ENCODE measurements around the gene AP1G2. TPM values are rescaled to one million over a fixed set of nuclear protein-coding genes. Genes with fewer than 3 reads are reported as not detected.

The AP1G2 gene
- total and polyA plus RNA-seq, 2 of the 13 experiments (the other 11 are each of a cell fraction or from before 2014, with no cell fraction given) = 96.9 to 611 TPM

- TF ChIP-seq ZSCAN9 (CRISPR knock-in tag; IDR thresholded peaks at IDR 0.05; ENCODE audit: borderline replicate concordance) = no peak
- TF ChIP-seq ZNF263 (CRISPR knock-in tag; IDR thresholded peaks at IDR 0.05) = 0 out of 2 replicates have a peak, but pooled peaks have one; percentile 6
- TF ChIP-seq ZMYM2 (CRISPR knock-in tag; IDR thresholded peaks at IDR 0.05) = no peak
- TF ChIP-seq ZNF775 (CRISPR knock-in tag; IDR thresholded peaks at IDR 0.05; ENCODE audit: borderline replicate concordance) = no peak
- TF ChIP-seq PHF20 (CRISPR knock-in tag; IDR thresholded peaks at IDR 0.05) = no peak
- TF ChIP-seq SP4 (CRISPR knock-in tag; IDR thresholded peaks at IDR 0.05) = no peak
- TF ChIP-seq KMT2B (CRISPR knock-in tag; IDR thresholded peaks at IDR 0.05) = no peak
- TF ChIP-seq ZNF350 (CRISPR knock-in tag; IDR thresholded peaks at IDR 0.05; ENCODE audit: borderline replicate concordance, low read depth) = peak; percentile 49
- no peak for TF ChIP-seq TBX3 (IDR thresholded peaks at IDR 0.05; ENCODE audit: borderline replicate concordance)
- TF ChIP-seq HHEX (CRISPR knock-in tag; IDR thresholded peaks at IDR 0.05) = no peak
- 0 out of 2 replicates have a peak, but pooled peaks have one; percentile 56 for TF ChIP-seq HES4 (CRISPR knock-in tag; IDR thresholded peaks at IDR 0.05; ENCODE audit: borderline replicate concordance)
- TF ChIP-seq YEATS4 (CRISPR knock-in tag; IDR thresholded peaks at IDR 0.05; ENCODE audit: borderline replicate concordance) = peak; percentile 7; the same call in 1 of the 2 replicates
- TF ChIP-seq ZNF362 (CRISPR knock-in tag; IDR thresholded peaks at IDR 0.05; ENCODE audit: borderline replicate concordance) = no peak
- TF ChIP-seq ZNF777 (CRISPR knock-in tag; IDR thresholded peaks at IDR 0.05) = no peak
- TF ChIP-seq NR3C1 (CRISPR knock-in tag; IDR thresholded peaks at IDR 0.05) = no peak
- peak; percentile 78 for TF ChIP-seq ZNF501 (CRISPR knock-in tag; IDR thresholded peaks at IDR 0.05)
- 0 out of 2 replicates have a peak, but pooled peaks have one; percentile 13 for TF ChIP-seq ZSCAN25 (CRISPR knock-in tag; IDR thresholded peaks at IDR 0.05)
- TF ChIP-seq HNF4A (CRISPR knock-in tag; IDR thresholded peaks at IDR 0.05) = no peak
- TF ChIP-seq TCF7 (IDR thresholded peaks at IDR 0.05; ENCODE audit: low read depth) = no peak
- no peak; the same call in 1 of the 2 replicates for TF ChIP-seq SMAD9 (CRISPR knock-in tag; IDR thresholded peaks at IDR 0.05)
- no peak for TF ChIP-seq SOX6 (IDR thresholded peaks at IDR 0.05)
- TF ChIP-seq SOX6 (CRISPR knock-in tag; IDR thresholded peaks at IDR 0.05) = no peak
- TF ChIP-seq, protein P1, sequence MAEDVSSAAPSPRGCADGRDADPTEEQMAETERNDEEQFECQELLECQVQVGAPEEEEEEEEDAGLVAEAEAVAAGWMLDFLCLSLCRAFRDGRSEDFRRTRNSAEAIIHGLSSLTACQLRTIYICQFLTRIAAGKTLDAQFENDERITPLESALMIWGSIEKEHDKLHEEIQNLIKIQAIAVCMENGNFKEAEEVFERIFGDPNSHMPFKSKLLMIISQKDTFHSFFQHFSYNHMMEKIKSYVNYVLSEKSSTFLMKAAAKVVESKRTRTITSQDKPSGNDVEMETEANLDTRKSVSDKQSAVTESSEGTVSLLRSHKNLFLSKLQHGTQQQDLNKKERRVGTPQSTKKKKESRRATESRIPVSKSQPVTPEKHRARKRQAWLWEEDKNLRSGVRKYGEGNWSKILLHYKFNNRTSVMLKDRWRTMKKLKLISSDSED (CRISPR knock-in tag; IDR thresholded peaks at IDR 0.05) = no peak
- TF ChIP-seq MZF1 (CRISPR knock-in tag; IDR thresholded peaks at IDR 0.05; ENCODE audit: borderline replicate concordance) = 0 out of 2 replicates have a peak, but pooled peaks have one; percentile 11
- TF ChIP-seq, protein P2, sequence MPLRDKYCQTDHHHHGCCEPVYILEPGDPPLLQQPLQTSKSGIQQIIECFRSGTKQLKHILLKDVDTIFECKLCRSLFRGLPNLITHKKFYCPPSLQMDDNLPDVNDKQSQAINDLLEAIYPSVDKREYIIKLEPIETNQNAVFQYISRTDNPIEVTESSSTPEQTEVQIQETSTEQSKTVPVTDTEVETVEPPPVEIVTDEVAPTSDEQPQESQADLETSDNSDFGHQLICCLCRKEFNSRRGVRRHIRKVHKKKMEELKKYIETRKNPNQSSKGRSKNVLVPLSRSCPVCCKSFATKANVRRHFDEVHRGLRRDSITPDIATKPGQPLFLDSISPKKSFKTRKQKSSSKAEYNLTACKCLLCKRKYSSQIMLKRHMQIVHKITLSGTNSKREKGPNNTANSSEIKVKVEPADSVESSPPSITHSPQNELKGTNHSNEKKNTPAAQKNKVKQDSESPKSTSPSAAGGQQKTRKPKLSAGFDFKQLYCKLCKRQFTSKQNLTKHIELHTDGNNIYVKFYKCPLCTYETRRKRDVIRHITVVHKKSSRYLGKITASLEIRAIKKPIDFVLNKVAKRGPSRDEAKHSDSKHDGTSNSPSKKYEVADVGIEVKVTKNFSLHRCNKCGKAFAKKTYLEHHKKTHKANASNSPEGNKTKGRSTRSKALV (CRISPR knock-in tag; IDR thresholded peaks at IDR 0.05) = no peak
- no peak for TF ChIP-seq REXO4 (CRISPR knock-in tag; IDR thresholded peaks at IDR 0.05; ENCODE audit: borderline replicate concordance)
- no peak for TF ChIP-seq MXI1 (IDR thresholded peaks at IDR 0.05; ENCODE audit: borderline replicate concordance, low read depth, low read length)
- no peak for TF ChIP-seq TMF1 (CRISPR knock-in tag; IDR thresholded peaks at IDR 0.05; ENCODE audit: low read depth)
- TF ChIP-seq NPAS2 (CRISPR knock-in tag; IDR thresholded peaks at IDR 0.05; ENCODE audit: borderline replicate concordance) = no peak
- TF ChIP-seq ZNF605 (CRISPR knock-in tag; IDR thresholded peaks at IDR 0.05) = 0 out of 2 replicates have a peak, but pooled peaks have one; percentile 41
Observed at GRCh38 chr14:23614395-23614828, 46.8 kb upstream of the AP1G2 start (continued).
